ENCODE results near the gene RAB12.

GRCh38 chr18:8610459-8610851 lies 1.2 kb downstream of the RAB12 start:
- TF ChIP-seq CTCF (IDR thresholded peaks at IDR 0.05; ENCODE audit: insufficient read depth, low read length, poor library complexity, severe bottlenecking) (no peak), EZH2phosphoT487 (conservative IDR thresholded peaks at IDR 0.05; ENCODE audit: low read length) (no peak)
